SK-N-SH treated with all-trans-retinoic acid at 6 μM for 48 hours (cell line): ENCODE data around the gene SREBF1.

Experiments used
- PATZ1 ChIP-seq: fragments of 250-450 bp; sonication (Bioruptor Pico); IDR thresholded peaks from 2 replicates; pipeline ENCODE4 v1.8.0; 2020; ENCODE audit warnings: mild to moderate bottlenecking, moderate library complexity, borderline replicate concordance
- RARB ChIP-seq: fragments of 250-450 bp; sonication (Bioruptor Pico); IDR thresholded peaks from 2 replicates; pipeline ENCODE4 v1.8.0; 2021; ENCODE audit warnings: mild to moderate bottlenecking, moderate library complexity
- TSHZ2 ChIP-seq: fragments of 250-450 bp; sonication (Bioruptor Pico); IDR thresholded peaks from 2 replicates; pipeline ENCODE4 v1.5.0; 2020; ENCODE audit warnings: mild to moderate bottlenecking, moderate library complexity
- ZFP30 ChIP-seq: fragments of 450-650 bp; formaldehyde crosslinking; IDR thresholded peaks from 2 replicates; pipeline ENCODE4 v1.5.0; 2022; ENCODE audit warnings: mild to moderate bottlenecking, moderate library complexity

- TF ChIP-seq ZFP30 (CRISPR knock-in tag) (no peak), RARB (CRISPR knock-in tag) (no peak), TSHZ2 (CRISPR knock-in tag) (no peak), PATZ1 (no peak)
Measured at GRCh38 chr17:17882082-17882581, 45.3 kb upstream of the SREBF1 start.
